Ovary (tissue), 9 donors: ENCODE data around the gene RFK. TPM values are rescaled to one million over a fixed set of nuclear protein-coding genes. Genes with fewer than 3 reads are reported as not detected.

ENCODE experiments used
- DNase-seq, 5 donors: peaks; one replicate each; pipeline ENCODE4 v3.0.0-alpha.2; 2019 to 2020
- H3K27ac ChIP-seq, 2 donors: fragments of 200-600 bp; one replicate each; pipeline versions ENCODE4 v1.5.1 to v1.8.0; 2019 to 2022
- H3K27me3 ChIP-seq: fragments of 200-600 bp; one replicate; pipeline ENCODE4 v1.8.0; 2022
- H3K36me3 ChIP-seq: fragments of 200-600 bp; sonication (generic); one replicate; pipeline ENCODE4 v1.5.1; 2019
- H3K4me1 ChIP-seq: one replicate; pipeline ENCODE4 v1.8.1; 2013; ENCODE audit warnings: mild to moderate bottlenecking, moderate library complexity; ENCODE audit not compliant: insufficient read depth
- H3K4me3 ChIP-seq: fragments of 200-600 bp; sonication (generic); one replicate; pipeline ENCODE4 v1.5.1; 2017
- H3K9me3 ChIP-seq, 2 donors: fragments of 200-600 bp in 1 of 2; sonication (generic) in 1 of 2; one replicate each; pipeline versions ENCODE4 v1.5.1 to v1.8.1; 2013 to 2019; ENCODE audit warnings: mild to moderate bottlenecking in 1 of 2, moderate library complexity in 1 of 2
- EP300 ChIP-seq: sonication (generic); formaldehyde crosslinking; IDR thresholded peaks from one replicate; pipeline ENCODE4 v1.6.1; 2017; ENCODE audit warnings: antibody characterized with exemption
- POLR2A ChIP-seq: fragments of 450-650 bp; IDR thresholded peaks from one replicate; pipeline ENCODE4 v1.6.1; 2017; ENCODE audit warnings: antibody characterized with exemption, mild to moderate bottlenecking, moderate library complexity
- WGBS, 3 donors: extraction: QIAGEN DNeasy Blood & Tissue Kit in 1 of 3; methylation state at CpG; one replicate each; pipeline versions ENCODE4 v1.1.5 to v1.1.7; 2013 to 2017; 5-methylcytosine and 5-hydroxymethylcytosine counted together
- intact Hi-C, 4 donors: fragments of 100-400 bp; cut with DNase I; formaldehyde crosslinking; loops; one replicate each; pipeline versions ENCODE4 v1.11.0 to v1.15.1; 2022 to 2023
- polyA plus RNA-seq, 2 donors: library from polyadenylated mRNA; stranded (reverse); fragments of 200-250 nt in 1 of 2; fragments of 350-450 nt in 1 of 2; fragmentation: Illumina TruSeq in 1 of 2; extraction: RNeasy Lipid Tissue Mini Kit (QIAGEN cat#74804) in 1 of 2; gene quantifications; one replicate each; pipeline ENCODE4 v1.2.3, GENCODE V29; 2013 to 2014
- total RNA-seq, 7 donors: library from RNA; depleted of rRNA in 2 of 7; stranded (reverse); fragments of >200 nt in 2 of 7; fragmentation: NEBNext Ultra II Directional in 3 of 7; extraction: Animal tissue kit (Norgen Biotek cat#: 25700) in 3 of 7; gene quantifications; one replicate each; pipeline versions ENCODE4 v1.1.0 to v1.2.4, GENCODE V29; 2016 to 2023
- TF ChIP-seq, protein P1 (sequence below), 3 donors: fragments of 450-650 bp in 2 of 3; fragments of 200-600 bp in 1 of 3; IDR thresholded peaks; one replicate each; pipeline versions ENCODE4 v1.5.1 to v1.8.0; 2016 to 2022; ENCODE audit warnings: antibody characterized with exemption in 3 of 3, mild to moderate bottlenecking in 1 of 3
- donor health status: DM: no; HTN: no; CAD: no; lungs with moderate emphysema.
- donor health status: DM: no; HTN: no; CAD: no.
- donor health status: Bipolar disorder and iron deficiency.
- donor health status: DM: yes; HTN: yes; CAD: no.
- donor health status: DM: no; HTN: no; CAD: no.
- donor health status: DM: yes; HTN: yes; CAD: no.

The RFK gene
- total and polyA plus RNA-seq, 9 donors, result 9.9 to 30.1 (median 18.5) TPM

DNA sequence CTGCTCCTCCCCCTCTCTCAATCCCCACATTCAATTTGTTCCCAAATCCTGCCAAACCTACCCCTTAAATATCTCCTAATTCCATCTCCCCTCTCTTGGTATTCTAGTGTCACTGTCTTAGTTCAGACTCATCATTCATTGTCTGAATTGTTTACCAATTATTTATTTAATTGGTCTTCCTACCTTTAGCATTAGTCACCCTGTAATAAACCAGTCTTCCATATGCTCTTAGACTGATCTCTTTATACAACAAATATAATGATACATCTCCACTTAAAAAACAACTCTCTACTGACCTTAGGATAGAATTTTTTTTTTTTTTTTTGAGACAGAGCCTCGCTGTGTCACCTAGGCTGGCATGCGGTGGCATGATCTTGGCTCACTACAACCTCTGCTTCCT lies 51.4 kb downstream of the RFK start:
- no peak for DNase-seq
- TF ChIP-seq POLR2A (no peak), EP300 (no peak)
- TF ChIP-seq, protein P1, sequence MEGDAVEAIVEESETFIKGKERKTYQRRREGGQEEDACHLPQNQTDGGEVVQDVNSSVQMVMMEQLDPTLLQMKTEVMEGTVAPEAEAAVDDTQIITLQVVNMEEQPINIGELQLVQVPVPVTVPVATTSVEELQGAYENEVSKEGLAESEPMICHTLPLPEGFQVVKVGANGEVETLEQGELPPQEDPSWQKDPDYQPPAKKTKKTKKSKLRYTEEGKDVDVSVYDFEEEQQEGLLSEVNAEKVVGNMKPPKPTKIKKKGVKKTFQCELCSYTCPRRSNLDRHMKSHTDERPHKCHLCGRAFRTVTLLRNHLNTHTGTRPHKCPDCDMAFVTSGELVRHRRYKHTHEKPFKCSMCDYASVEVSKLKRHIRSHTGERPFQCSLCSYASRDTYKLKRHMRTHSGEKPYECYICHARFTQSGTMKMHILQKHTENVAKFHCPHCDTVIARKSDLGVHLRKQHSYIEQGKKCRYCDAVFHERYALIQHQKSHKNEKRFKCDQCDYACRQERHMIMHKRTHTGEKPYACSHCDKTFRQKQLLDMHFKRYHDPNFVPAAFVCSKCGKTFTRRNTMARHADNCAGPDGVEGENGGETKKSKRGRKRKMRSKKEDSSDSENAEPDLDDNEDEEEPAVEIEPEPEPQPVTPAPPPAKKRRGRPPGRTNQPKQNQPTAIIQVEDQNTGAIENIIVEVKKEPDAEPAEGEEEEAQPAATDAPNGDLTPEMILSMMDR (IDR thresholded peaks at IDR 0.05), result no peak
- Histone ChIP-seq H3K4me1 (no peaks in the 10 kb centered on the region), H3K9me3 (no peaks in the 10 kb centered on the region), H3K4me3 (no peak overlapping the region), H3K36me3 (no peaks in the 10 kb centered on the region), H3K27ac (no peak overlapping the region), H3K27me3 (no peaks in the 10 kb centered on the region)
- intact Hi-C loops, result no loop called here
- 98 to 100% (median 98%) methylated on average over 2 of the region's 2 CpGs for WGBS, 3 donors

DNA sequence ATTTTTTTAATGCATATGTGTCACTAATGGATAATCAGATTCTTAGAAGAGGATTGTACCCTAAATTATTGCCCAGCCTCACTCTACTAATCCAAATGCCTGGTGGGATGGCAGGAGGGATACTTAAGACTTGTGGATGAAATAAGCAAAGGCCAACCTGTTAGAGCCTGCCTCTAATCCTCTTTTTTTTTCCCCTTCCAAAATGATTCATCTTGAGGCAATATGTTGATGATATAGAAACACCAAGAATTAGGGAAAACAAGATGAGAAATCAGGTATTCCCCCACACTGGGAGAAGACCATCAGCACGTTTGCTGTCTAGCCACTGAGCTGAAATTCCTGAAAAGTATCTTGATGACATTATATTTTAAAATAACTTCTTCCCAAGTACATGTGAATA lies 52.0 kb downstream of the RFK start:
- Histone ChIP-seq H3K36me3 (no peaks in the 10 kb centered on the region), H3K9me3 (no peaks in the 10 kb centered on the region), H3K4me1 (no peaks in the 10 kb centered on the region), H3K27ac (no peak overlapping the region), H3K27me3 (no peaks in the 10 kb centered on the region), H3K4me3 (no peak overlapping the region)
- WGBS, 3 donors, result 67 to 91% (median 80%) methylated on average over 1 of the region's 1 CpG
- intact Hi-C loops, result no loop called here
- DNase-seq, result no peak
- TF ChIP-seq EP300, result no peak
- TF ChIP-seq, protein P1 (IDR thresholded peaks at IDR 0.05), result no peak
- no peak for TF ChIP-seq POLR2A

DNA sequence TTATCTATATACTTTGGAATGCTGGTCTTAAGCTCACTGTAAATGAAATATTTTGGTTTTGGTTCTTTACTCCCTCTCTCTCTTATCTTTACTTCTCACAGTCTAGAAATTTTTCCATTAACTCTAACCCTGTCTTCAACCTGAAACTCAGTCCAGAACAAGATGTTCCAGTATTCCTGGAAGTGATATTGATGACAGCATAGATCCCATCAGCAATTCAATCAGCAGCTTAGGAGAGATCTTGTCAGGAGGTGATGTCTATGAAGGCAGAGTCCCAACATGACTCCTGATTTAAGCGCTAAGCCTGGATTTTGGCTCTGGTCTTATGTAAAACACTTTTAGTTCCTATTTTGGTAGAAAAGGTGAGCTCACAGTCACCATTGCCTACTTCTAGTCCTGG lies 52.6 kb downstream of the RFK start:
- no peak overlapping the region for H3K27ac ChIP-seq
- WGBS, 3 donors, result 75 to 94% (median 82%) methylated on average over 1 of the region's 1 CpG
- H3K36me3 ChIP-seq, result no peaks in the 10 kb centered on the region
- no peak overlapping the region for H3K4me3 ChIP-seq
- intact Hi-C loops, result no loop called here
- DNase-seq, result no peak
- TF ChIP-seq EP300 (no peak), POLR2A (no peak)
- no peaks in the 10 kb centered on the region for H3K9me3 ChIP-seq
- H3K4me1 ChIP-seq, result no peaks in the 10 kb centered on the region
- H3K27me3 ChIP-seq, result no peaks in the 10 kb centered on the region

DNA sequence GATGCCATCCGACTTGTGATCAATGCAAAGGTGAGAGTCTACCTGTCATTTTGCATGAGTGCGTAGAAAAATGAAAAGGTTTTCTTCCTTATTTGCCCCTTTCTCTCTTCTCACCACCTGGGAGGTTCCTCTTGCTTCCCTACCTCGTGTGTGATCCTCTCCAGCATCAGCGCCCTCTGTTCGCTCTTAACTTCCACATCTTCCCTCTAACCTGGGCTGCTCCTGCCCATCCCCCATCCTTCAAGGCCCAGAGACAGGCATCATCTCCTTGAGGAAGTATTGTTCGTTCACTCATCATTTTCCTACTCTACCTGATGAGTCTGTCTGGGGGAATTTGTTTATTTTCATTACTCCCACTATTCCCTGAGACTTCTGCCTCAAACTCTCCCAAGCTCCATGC lies 55.8 kb downstream of the RFK start:
- no peak for DNase-seq
- no peaks in the 10 kb centered on the region for H3K9me3 ChIP-seq
- H3K27ac ChIP-seq, result no peak overlapping the region
- intact Hi-C loops, result no loop called here
- no peaks in the 10 kb centered on the region for H3K27me3 ChIP-seq
- no peak overlapping the region for H3K4me3 ChIP-seq
- H3K36me3 ChIP-seq, result no peaks in the 10 kb centered on the region
- WGBS, 3 donors, result 82 to 94% (median 83%) methylated on average over 6 of the region's 6 CpGs
- TF ChIP-seq EP300 (no peak), POLR2A (no peak)
- TF ChIP-seq, protein P1 (IDR thresholded peaks at IDR 0.05), result no peak
- H3K4me1 ChIP-seq, result no peaks in the 10 kb centered on the region

DNA sequence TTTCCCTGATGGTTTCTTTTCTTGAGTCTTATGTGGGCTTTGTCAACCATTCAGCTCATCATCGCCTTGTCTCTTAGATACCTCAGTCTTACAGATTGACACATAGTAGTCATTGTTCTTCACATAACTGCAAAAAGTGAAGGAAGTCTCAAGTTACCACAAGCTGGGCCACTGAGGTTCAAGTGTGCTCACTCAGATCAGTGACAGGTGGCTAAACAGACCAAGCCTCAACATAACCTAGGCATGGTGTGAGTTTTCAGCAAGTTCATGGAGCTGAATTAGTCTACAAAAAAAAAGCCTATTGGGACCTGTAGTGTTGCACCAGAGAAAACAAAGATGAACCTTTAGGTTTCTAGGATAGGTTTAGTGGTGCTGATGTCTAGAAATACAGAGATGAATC lies 58.2 kb downstream of the RFK start:
- DNase-seq, result no peak
- TF ChIP-seq EP300 (no peak), POLR2A (no peak)
- TF ChIP-seq, protein P1 (IDR thresholded peaks at IDR 0.05), result no peak
- 90 to 98% (median 97%) methylated on average over 1 of the region's 1 CpG for WGBS, 3 donors
- Histone ChIP-seq H3K27ac (no peak overlapping the region), H3K4me1 (no peaks in the 10 kb centered on the region), H3K4me3 (no peak overlapping the region), H3K36me3 (no peaks in the 10 kb centered on the region), H3K27me3 (no peaks in the 10 kb centered on the region), H3K9me3 (no peaks in the 10 kb centered on the region)
- intact Hi-C loops, result no loop called here

Other genes with a start within 250 kb of the RFK start
- gene GCNT1, start 64.8 kb upstream of the RFK start, total RNA-seq, result 1 to 10 TPM; 1.1 to 5.9 (median 3.0) TPM
- 1 to 10 TPM in 1 of 2 donors, under 1 TPM in 1; 0.90 to 4.4 TPM for gene GCNT1, start 64.8 kb upstream of the RFK start, polyA plus RNA-seq